ENCODE data around the gene SPAG16.

The SPAG16 gene

DNA sequence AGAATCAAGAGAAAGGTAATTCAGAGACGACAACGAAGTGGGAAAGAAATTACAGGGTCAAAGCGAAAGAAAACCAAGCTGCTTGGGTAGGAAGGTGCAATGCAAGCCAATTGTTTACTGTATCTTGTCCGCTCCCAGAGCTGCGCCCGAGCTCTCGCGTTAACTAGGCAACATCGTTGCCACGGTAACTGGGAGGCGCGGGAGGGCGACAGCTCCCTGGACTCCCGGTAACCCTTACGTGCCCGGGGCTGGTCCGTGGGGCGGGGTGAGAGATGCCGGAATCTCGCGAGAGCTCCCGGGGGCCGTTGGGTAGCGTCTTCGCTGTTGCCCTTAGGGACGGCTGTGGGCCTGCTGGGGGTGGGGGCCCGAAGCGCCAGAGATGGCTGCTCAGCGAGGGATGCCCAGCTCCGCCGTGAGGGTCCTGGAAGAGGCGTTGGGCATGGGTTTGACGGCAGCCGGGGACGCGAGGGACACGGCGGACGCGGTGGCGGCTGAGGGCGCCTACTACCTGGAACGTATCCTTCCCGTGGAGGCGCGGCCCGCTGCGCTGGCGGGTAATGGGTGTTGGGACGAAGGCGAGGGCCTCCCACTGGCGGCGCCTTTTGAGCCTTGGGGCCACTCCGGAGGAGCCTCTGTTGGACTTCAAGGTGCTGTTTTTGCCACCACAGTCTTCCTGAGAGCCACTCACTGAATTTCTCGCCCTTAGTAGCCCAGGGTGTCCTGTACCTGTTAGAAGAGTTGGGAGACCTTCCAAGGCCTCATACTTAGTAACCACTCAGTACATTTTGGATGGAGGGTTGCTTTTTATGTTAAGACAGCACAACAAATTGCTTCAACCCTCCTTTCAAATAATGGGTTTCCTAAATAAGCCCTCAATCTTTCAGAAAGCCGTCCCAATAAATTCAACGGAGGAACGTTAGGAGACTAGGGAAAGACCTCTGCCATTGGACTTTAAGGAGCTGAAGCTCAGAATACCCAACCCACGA, at the start of gene SPAG16:
Gene SPAG16, plus strand, starts transcription at position 360 of the 986 bp plus-strand sequence.
- DNase-seq = peak; percentile 95

DNA sequence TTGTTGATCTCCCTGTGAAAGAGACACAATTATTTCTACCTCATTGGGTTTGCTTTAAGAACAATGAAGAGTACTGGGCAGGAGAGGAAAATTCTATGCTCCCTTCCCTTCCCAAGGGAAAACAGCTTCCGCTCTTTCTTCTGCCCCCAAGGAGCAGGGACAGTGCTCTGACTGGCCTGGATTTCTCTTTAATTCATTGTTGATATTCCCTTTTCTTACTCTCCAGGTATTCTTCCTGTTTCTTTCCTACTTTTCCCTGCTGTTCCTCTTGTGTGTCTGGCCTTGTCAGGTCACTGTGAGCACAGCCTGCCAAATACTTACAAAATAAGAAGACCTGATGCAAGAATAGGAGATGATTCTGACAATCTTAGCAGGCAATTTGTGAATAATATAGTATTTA, 49.6 kb upstream of the SPAG16 start:
- no peak for DNase-seq

DNA sequence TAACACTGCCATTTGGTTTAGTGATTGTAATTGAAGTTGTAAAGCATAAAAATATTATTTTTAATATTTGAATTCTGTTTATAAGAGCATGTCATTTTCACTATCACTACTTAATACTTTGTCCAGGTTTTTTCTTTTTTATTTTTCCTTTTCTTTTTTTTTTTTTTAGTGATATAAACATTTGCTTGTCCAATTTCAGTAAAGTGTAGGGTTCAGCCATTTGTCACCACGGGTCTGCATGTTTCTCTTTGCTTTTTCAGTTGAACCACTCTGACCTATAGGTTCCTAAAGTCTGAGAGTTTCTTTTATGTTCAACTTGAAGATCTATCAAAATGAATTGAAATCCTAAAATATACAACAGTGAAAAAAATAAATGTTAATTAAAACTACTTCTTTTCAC, 48.5 kb upstream of the SPAG16 start:
- DNase-seq = no peak

DNA sequence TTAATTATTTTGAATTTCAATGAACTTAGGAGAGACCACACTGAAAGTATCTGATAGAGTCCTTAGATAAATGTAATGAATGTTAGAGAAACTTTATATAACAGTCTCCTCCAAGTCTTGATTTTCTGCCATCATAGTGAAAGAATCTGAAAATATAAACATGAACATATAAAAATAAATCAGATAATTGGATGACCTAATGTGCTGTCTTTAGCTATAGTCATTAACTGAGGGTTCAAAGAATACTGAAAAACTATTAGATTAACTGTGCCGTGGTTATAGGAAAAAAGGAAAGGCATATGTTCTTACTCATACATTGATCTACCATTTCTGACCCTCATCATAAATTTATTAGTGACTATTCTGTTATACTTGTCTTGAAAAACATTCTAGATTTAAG, 47.0 kb upstream of the SPAG16 start:
- DNase-seq = no peak

DNA sequence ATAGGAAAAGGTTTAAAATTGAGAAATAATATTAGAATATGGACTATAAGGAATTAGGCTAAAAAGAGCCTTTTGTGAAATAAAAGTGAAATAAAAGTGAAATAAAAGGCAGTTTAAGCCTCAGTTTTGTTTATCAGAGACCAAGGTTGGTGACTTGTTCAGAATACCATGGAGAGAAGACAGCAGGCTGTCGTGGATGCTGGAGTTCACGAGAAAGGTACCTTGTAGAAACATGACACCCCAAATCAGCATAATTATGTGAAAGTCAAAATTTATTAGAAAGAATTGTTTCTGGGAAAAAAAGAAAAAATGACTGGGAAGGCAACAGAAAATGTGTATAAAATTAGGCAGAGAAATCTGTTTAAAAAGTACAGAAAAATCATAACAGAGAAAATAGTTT, 46.5 kb upstream of the SPAG16 start:
- no peak for DNase-seq

DNA sequence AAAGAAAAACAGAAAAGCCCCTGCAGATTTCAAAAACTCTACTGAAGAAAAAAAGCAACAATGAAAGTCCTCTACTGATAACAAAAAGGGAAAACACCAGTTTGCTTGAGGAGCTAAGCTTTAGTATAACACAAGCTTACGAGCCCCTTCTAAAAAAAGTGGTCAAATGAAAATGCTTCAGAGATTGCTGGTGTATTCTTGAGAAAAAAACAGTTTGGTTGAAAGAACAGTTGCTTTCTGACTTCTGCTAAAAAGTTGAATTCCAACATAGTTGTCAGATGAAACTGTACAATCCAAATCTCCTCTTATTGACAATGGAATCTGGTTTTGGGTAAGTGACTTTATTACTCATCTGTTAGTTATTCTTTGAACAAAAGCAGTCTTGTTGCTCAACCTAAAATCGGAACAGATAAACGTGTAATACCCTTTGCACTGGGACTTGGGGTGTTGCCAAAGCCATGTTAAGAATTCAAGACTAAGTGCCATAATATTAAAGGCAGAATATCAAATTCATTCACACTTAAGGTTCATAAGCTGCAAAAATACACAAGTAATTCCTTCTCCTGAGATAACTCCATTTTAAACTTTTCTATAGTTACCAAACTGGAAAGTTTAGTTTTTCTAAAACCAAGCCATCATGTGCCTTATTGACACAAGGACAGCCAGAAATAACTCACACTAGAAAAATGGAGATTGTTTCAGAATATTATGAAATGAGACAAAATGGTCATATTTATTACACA, 45.3 kb upstream of the SPAG16 start:
- DNase-seq = no peak

DNA sequence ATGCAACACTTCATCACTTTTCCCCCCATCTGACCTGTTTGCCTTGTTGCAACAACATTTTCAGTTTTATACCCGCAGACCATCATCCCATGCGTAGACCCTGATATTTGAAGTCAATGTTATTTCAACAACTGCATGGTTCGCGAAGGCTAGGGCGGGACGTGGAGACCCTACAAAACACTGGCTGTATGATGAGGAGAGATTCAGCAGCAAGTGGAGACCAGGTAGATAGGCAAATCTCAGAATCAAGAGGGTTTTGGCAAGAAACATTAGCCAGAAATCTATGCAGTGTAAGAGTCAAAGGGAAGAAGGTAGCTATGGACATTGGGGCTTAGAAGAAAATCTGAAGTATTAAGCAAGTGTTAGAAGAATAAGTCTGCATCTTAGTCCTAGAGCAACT, 42.4 kb upstream of the SPAG16 start:
- DNase-seq = no peak

DNA sequence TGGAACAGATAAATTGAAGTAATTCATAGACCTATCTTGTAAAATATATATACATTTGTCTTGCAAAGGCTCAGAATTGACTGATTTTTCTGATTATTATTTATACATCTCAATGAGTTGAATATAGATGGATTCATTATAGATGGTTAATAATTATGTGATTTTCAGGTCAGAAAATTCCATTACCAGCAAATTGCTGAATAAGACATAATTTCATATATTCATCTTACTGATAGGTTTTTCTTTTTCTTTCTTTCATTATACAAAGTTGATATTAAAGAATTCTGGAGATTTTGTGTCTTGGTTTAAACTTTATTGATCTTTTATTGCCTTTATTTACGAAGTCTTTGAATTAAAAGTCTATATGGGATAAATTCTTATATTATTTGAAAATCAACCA, 41.6 kb upstream of the SPAG16 start:
- DNase-seq = no peak

DNA sequence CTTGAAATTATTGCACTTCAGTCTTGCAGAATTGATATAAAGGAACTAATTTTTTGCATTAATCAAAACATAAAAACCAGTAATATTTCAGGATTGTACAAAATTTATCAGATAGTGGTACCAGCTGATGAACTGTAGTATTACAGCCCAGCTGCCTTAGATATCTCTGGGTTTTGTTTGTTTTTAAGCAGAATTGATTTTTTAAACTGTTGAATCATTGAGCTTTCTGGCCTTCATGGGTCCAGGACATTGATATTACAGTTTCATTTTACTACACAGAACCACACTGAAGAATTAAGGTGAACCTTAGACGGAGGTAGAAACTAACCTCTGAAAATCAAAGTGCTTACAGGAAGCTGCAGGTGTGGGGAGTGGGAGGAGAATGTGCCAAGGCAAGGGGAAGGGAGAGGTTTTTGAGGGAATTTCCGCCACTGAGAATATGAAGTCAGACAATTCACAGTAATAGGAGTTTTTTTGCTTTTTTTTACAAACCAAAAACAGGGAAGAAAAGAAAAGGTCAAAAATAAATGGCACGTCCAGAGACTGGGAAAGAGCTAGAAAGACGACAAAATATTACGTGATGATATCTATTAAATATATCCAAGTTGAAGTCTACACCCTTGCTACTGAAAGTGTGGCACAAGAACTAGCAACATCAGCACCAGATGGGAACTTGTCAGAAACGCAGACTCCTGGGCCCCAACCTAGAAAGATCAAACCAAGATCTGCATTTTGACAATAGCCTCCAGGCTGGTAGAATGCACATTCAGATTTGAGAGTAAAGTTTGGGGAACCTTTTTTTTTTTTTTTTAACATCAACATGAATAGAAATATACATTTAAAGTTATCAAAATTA, 40.8 kb upstream of the SPAG16 start:
- DNase-seq = no peak

DNA sequence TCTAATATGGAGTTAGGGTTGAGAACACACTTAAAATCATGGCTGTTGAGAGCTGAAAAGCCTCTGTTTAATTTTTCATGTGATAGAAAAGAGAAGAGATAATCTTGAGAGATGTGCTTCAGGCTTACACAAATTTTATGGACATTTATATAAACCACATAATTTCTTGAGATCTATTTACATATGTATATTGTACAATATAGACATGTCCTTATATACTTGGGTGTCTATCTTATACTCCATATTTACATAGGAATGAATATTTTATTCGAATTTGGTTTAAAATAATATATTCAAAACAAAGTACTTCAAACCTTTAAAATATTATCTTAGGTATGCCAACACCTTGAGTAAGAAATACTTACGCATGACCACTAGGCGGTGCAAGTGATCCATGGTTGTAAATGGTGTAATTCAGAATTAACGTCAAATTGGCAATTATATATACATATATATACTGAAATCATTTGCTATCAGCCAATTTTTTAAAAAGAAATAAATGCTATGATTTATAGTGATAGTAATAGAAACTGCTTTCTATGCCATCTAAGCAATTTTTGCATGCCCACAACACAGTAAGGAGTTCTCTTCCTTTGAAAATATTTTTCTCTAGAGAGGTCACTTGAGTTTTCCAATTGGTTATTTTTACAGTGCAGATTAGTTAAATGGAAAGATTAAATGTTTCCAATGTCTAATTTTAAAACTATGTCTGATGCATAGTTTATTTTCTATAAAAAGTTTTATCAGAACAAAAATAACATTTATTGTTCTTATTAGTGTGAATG, 37.6 kb upstream of the SPAG16 start:
- DNase-seq = peak; percentile 64

DNA sequence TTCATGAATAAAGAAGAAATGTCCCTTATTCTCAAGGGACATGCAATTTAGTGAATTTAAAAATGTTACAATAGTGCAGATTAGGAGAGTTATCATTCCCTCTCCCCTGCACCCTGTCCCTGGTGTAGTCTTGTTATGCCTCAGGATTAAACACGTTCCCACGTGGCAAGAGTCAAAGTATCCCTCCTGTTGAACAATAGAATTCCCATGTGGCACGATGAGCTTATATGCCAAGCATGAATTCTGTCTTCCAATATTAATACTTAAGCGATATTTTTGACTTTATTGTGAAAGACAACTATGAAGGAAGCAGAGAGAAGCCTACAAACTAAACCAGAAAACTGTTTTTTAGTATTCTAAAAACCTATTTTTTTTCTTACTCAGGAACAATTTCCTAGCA, 36.7 kb upstream of the SPAG16 start:
- no peak for DNase-seq

DNA sequence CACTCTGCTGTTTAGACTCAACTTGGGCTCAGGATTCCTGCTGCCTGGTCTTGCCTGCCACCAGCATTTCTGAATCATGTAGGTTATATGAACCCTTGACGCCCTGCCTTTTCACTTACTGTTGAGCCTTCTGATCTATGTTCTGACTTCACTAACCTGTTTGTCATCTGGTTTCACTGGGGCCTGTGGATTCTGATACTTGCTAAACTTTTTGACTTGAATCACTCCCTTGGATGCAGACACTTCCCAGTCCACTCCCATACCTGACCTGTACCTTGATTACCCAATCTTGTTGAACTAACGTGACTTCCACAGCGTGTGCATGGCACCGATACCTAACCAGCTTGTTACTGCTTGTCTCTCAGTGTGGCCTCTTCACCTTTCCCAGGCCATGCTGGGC, 35.6 kb upstream of the SPAG16 start:
- no peak for DNase-seq

DNA sequence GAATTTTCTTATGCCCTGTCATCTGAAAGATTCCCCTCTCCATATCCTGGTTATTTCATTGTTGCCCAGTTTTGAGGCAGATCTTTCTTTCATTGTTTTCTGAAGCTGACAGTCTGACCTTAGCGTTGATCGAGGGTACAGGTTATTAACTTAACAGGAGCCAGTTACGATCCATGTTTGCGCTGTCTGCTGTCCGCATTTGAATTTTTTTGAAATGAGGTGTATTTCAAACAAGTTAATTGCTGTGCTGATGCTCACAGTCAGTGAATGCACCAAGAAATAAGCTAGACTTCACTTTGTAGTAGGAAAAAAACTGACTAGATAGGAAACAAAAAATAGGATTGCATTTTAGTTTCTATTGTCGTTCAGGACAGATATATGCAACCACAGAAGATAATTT, 34.8 kb upstream of the SPAG16 start:
- DNase-seq = no peak

DNA sequence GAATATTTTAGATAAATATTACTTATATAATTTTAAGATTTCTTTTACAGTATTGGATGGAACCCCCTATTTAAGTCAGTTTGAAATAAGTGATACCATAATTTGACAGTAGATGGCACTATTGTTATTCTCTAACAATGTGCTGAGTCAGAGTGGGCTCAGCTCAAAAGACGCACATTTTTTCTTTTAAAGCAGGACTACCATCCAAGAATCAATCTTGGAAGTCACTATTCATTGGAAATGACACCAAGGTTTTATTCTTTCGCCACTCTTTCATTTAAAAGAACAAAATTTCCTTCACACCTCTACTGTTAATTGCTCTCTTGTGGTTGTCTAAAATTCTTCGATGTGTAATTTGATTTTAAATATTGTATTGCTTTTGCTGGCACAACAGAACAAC, 32.6 kb upstream of the SPAG16 start:
- DNase-seq = no peak

DNA sequence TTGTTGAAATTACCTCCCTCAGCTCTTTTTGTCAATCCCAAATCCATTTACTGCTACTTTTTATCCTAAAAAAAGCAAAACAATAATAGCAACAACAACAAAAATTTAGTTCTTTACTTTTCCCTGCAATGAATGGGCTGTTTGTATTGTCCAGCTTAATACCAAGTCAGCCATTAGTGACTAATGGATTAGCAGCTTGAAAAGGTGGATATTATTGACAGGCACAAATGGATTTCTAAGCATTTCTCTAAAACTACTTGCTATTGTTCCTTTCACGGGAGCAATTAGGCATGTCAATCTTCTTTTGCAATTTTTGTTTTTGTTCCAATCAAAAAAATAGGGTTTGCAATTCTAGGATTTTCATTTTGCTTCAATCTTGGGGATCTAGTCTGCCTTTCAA, 32.1 kb upstream of the SPAG16 start:
- DNase-seq = no peak

DNA sequence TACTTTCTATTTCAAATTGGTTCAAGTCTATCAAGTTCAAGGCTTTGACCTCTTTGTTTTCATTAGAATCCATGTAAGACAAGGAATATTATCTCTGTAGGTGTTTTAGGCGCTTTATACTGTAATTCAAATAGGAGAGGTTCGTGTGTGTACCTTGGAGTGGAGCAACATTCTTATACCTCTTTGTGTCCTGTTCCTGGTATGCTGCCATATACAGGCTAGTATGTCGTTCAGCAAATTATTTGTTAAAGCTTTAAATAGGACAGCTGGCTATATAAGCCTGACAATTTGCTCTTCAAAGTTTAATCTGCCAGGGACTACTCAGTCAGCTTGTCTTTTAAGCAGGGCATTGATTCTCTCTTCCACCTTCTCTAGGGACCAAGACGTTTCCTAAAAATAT, 31.1 kb upstream of the SPAG16 start:
- no peak for DNase-seq

DNA sequence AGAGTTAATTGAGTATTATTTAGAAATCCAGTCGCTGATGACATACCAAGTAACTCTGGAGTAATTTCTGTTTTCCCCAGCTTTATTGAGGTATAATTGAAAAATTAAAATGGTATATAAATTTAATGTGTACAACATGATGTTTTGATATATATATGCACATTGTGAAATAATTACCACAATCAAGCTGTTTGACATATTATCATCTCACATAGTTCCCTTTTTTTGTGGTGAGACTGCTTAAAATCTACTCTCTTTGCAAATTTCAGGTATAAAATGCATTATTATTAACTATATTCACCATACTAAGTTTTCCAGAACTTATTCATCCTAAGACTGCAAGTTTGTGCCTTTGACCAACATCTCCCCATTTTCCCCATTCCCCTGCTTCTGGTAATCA, 25.0 kb upstream of the SPAG16 start:
- DNase-seq = no peak

DNA sequence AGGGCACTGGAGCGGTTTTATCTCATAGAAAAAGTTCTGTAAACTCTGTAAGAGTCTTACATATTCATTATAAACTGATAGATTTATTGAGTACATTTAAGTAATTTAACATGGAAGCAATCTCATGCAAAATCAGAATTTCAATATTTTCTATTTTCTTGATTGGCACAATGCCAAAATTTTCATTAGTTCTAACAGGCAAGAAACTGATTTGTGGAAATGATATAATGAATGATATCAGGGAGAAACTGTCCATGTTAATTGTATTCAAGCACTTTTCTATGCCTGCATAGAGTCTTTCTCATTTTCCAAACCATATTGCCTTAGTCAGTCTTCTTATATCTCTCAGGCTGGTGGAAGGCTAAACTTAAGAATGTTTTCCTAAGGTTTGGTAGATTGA, 23.0 kb upstream of the SPAG16 start:
- DNase-seq = no peak

DNA sequence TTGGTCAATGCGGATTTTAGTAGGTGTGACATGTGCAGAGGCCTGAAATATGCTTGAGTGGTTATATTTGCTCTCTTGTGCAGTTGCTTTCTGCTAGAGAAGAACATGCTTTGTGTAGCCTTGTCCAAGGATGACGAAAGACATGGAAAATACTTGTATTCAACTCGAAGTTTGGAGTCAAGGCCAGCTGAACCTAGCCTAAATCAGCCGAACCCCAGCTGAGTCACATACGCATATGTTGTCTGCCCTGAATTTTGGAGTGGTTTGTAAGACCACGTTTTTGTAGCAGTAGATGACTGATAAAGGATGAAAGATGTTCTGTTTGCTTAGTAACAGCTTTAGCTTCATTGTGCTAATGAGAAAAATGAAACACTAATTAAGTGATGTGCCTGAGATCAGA, 22.5 kb upstream of the SPAG16 start:
- DNase-seq = no peak

DNA sequence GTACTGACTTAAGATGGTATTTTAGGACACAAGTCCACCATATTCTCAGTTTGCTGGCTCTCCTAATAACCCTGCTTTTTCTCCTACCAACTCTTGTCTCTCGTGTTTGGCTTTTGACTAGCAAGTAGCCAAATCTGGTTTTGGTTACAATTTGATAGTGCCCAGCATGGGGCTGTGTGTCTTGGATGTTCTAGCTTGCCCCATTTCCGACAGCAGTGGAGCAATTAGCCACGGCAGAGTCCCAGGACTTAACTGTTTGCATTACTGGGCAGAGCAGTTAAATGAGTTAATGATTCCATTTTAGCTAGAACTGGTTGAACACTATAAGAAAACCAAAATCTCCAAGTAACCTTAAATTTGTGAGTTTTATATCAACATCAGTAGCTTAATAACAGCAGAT, 18.6 kb upstream of the SPAG16 start:
- DNase-seq = no peak

DNA sequence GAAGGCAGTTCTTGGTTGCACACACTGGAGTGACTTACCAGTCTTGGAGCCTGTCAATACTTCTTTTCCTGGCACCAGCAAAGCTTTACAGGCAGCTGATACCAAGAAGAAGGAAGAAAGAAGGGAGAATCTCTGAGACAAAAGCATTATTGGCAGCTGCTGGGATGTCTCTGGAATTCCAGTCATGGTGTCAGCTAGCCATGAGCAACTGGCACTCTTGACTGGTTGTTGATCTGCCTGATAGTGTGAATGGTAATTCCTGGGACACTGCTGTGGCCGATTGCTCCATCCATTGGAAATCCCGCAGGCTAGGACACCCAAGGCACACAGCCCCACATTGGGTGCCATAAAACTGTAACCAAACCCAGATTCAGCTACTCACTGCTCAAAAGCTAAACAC, 17.8 kb upstream of the SPAG16 start:
- no peak for DNase-seq

DNA sequence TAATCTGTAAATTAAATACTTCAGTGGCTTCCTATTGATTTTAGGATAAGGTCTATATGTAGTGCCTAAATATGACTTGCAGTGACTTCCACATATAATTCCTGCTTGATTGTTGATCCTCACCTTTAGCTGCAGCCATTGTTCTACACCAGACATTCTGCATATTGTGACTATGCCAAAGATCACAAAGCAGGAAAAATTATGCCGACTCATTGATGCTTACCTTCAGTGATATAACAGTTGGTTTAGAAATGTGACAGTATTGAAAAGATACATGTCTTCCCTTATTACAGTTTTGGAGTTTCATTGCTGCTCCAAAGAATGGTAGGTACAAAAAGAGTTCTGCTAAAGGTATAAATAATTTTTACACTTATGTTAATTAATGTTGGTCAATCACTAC, 12.3 kb upstream of the SPAG16 start:
- DNase-seq = no peak

DNA sequence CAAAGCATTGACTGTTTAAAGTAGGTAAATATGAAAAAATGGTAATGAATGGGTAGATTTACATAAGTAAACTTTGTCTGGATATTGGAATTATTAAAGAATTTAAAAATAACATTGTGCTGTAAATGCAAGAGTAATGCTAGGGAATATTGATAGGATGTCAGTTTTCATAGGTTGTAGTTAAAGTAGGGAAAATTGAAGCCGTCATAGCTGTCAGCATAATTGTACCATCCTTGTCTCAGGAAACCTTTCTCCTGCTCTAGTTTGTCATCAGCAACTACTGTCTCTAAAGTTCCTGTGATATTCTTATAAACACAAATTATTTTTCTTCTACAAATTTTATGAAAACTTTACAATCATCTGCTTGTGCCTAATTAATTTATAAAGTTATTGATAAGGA, 10.1 kb upstream of the SPAG16 start:
- no peak for DNase-seq
